Left forelimb (tissue), 1 donor: Measurements from ENCODE around the gene CYP2U1.
"Not testable (repeated sequence)": the region's sequence is repeated elsewhere in the genome, so short reads cannot be mapped to it uniquely, and the experiment has no call there.

Source experiments
- DNase-seq: peaks from one replicate; pipeline ENCODE4 v3.0.0-alpha.2; 2018; ENCODE audit warnings: low spot score

Gene CYP2U1

DNA sequence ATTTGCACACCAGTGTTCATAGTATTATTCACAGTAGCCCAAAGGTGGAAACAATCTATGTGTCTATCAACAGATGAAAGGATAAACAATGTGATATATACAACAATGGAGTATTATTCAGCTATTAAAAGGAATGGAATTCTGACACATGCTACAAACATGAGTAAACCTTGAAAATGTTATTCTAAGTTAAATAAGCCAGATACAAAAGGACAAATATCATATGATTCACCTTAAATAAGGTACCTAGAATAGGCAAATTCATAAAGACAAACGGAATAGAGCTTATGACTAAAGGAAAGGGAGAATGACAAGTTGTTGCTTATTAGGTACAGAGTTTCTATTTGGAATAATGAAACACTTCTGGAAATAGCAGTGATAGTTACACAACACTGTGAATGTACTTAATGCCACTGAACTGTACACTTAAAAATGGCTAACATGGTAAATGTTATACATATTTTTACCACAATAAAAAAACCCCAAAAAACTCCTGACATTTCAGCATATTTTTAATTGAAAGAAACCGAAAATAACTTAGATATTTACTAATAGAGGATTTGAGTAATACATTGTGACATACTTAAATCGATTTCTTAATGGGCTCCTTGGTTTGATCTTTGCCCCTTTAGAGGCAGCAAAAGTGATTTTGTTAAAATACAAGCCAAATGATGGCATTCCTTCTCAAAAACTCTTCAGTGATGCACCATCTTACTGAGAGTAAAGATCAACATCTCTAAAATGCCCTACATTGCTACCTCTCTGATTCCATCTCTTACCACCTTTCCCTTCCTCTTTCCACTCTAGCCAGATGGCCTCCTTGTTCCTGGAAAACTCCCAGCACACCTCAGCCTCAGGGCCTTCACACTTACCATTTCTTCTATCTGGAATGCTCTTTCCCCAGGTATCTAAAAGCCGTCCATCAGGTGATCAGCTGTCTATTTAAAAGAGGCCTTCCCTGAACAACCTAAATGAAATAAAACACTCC lies 8.6 kb upstream of the CYP2U1 start:
- DNase-seq, result no peak

DNA sequence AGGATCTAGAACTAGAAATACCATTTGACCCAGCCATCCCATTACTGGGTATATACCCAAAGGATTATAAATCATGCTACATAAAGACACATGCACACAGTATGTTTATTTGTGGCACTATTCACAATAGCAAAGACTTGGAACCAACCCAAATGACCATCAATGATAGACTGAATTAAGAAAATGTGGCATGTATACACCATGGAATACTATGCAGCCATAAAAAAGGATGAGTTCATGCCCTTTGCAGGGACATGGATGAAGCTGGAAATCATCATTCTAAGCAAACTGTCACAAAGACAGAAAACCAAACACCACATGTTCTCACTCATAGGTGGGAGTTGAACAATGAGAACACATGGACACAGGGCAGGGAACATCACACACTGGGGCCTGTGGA lies 5.6 kb upstream of the CYP2U1 start:
- not testable (repeated sequence) for DNase-seq

DNA sequence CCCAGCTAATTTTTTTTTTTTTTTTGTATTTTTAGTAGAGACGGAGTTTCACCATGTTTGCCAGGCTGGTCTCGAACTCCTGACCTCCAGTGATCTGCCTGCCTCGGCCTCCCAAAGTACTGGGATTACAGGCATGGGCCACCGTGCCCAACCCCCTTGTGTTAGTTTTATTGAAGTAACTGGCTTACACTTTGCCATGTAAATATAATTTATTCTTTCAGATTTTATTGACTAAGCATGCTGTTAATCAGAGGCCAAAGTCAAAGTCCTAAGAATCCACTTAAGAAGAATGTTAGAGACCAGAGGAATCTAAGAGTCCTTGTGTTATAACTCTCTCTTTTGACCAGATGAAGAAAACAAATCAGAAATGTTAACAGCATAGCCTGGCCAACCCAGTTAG lies 4.5 kb upstream of the CYP2U1 start:
- not testable (repeated sequence) for DNase-seq

DNA sequence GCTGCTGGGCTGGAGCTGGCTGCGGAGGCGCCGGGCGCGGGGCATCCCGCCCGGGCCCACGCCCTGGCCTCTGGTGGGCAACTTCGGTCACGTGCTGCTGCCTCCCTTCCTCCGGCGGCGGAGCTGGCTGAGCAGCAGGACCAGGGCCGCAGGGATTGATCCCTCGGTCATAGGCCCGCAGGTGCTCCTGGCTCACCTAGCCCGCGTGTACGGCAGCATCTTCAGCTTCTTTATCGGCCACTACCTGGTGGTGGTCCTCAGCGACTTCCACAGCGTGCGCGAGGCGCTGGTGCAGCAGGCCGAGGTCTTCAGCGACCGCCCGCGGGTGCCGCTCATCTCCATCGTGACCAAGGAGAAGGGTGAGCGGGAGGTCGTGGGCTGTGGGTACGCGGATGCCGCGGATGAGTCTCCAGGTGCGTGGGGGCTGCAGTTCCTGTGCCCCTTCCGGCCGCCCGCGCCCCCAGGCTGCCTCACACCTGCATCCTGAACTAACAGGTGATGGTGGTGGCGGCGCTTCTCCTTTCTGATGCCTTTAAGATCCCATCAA lies 499 bp downstream of the CYP2U1 start:
- DNase-seq, result no peak

DNA sequence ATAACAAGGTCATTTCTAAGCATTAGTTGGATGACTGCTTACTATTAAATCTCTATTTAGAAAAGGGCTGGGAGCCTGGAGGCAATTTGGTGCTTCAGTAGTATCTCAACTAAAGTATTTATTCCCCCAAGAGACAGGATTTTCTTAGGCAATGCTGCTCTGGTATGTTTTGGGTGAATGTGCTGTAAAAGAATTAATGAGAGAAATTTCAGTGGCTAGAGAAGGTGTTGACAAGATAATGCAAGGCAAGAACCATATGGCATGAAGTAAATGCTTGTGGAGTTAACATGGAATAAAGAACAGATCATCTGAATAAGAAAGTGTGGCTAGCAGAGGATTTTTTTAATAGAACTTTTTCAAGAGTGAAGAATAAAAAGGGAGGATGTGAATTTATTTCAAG lies 3.9 kb downstream of the CYP2U1 start:
- DNase-seq, result no peak

DNA sequence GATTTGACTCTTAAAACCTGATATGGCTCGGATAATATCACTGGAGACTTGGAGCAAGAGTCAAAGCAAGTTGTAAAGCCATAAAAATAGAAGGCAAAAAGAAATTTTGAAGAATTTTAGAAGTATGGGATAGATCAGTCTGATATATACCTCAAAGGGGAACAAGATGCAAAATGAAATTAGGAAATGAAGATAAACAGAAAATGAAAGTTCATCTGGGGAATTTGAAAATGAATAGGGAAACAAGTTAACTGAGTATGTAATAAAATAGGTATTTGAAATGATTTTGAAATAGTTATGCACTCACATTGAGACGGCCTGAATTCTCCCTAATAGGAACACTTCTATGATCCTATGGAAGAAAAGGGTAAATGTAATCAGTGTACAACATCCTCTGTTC lies 5.7 kb downstream of the CYP2U1 start:
- DNase-seq, result no peak

DNA sequence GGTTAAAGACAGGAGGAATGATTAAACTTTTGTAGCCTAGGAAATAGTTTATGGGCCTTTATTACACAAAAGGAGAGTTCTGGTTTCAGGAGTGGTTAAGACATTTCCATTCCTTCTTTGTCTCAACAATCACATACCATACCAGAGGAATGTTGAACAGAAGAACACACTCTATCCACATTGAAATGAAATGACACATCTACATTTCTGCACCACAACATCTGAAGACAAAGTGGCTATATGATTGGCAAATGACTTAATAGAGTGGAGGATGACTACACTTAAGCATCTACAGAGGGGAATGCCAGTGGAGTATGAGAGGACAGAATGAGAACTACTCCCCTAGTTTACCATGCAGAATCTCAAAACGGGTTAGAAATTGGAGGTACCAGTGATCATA lies 8.0 kb downstream of the CYP2U1 start:
- DNase-seq, result no peak

DNA sequence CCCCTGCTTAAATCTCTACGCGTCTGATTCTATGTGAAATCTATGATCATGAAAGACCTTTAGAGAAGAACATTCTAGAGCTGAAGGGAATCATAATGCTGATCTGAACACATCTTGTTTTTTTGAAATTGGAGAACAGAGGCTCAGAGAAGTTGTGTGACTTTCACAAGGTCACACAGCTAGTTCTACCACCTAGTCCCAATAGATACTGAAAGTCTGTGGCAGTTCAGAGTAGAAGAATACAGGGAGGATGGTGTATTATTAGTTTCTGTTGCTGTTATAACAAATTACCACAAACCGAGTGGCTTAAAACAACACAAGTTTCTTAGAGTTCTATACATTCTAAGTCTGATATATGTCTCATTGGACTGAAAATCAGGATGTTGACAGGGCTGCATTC lies 14.5 kb downstream of the CYP2U1 start:
- no peak for DNase-seq

DNA sequence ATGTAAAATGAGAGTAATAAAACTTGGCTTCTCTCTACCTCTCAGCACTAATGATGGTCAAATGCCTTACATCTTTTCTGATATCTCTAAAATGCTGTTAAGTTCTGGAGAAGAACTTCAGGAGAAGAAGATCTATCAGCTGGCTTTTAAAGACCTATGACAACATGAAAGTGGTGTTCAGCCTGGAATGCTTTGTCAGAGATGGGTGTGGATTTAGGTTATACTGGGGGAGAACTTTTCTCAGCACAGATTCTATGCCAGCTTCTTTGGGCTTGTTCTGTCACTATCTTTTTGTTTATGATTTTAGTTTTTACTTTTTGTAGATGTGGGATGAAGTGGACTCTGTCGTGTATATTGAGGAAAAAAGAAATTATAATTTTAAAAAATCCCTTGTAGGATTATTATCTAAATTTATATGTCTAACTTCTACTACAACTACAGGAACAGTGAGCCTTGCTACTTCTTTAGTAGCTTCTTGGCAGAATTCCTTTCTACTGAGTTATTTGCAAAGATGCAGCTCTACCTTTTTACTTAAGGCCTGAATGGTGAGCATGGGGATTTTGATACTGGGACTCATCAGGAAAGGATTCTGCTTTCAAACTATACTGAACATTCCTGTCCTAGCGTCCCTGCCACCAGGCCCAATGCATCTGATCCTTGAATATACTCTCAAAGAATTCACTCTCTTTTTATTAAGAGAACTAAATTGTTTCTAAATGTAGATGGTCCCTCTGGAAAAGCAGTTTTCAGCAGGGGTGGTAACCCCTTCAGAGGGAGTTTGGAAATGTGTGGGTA lies 19.6 kb downstream of the CYP2U1 start:
- no peak for DNase-seq

DNA sequence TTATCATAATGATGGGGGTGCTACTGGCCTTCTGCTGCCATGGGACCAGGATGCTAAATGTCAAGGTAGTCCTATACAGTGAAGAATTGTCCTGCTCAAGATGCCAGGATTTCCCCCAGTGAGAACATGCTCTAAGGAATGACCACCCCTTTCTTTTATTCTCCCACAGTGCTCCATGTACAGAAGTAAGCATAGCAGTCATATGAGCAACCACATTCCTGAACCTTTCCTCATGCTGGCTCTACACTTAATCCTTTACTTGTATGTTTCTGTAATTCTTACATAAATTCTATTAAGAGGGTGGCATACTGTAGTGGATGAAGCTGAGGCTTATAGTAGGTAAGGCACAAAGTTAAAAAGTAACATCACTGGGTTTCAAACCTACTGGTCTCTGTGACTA lies 20.2 kb downstream of the CYP2U1 start:
- no peak for DNase-seq

DNA sequence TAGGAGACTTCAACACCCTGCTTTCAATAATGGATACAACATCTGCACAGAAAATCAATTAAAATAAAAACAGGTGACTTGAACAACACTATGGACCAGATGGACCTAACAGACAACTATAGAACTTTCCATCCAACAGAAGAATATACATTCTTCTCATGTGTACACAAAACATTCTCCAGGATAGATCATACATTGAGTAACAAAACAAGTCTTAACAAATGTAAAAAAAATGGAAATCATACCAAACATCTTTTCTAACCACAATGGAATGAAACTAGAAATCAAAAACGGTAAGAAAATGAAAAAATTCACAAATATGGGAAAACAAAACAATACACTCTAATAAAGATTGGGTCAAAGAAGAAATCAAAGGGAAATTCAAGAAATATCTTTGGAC lies 24.7 kb downstream of the CYP2U1 start:
- no peak for DNase-seq

DNA sequence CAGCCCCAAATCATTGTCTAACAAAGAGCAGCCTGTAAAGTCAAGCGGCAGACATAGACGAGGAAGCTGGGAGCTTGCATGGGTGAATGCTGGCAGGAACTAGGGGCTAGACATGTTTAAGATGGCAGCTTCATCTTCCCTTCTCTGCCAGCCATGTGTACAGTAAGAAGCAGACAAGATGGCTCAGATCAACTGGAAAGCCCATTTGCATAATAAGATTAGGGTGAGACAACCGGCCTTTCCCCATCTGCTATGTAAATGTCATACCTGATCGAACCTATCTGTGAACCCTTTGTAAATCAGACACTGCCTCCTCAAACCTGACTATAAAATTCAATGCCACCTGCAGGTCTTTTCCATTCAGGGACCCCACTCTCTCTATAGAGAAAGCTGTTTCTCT lies 35.6 kb downstream of the CYP2U1 start:
- DNase-seq, result no peak

DNA sequence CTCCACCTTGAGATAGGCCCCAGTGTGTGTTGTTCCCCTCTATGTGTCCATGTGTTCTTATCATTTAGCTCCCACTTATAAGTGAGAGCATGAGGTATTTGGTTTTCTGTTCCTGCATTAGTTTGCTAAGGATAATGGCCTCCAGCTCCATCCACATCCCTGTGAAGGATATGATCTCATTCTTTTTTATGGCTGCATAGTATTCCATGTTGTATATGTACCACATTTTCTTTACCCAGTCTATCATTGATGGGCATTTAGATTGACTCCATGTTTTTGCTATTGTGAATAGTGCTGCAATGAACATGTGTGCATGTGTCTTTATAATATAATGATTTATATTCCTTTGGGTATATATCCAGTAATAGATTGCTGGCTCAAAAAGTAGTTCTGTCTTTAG lies 36.2 kb downstream of the CYP2U1 start:
- DNase-seq, result not testable (repeated sequence)

DNA sequence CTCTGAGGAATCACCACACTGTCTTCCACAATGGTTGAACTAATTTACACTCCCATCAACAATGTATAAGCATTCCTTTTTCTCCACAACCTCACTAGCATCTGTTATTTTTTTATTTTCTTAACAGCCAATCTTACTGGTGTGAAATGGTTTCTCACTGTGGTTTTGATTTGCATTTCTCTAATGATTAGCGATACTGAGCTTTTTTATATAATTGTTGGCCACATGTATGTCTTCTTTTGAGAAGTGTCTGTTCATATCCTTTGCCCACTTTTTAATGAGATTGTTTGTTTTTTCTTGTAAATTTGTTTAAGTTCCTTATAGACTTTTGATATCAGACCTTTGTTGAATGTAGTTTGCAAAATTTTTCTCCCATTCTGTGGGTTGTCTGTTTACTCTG lies 36.6 kb downstream of the CYP2U1 start:
- not testable (repeated sequence) for DNase-seq

DNA sequence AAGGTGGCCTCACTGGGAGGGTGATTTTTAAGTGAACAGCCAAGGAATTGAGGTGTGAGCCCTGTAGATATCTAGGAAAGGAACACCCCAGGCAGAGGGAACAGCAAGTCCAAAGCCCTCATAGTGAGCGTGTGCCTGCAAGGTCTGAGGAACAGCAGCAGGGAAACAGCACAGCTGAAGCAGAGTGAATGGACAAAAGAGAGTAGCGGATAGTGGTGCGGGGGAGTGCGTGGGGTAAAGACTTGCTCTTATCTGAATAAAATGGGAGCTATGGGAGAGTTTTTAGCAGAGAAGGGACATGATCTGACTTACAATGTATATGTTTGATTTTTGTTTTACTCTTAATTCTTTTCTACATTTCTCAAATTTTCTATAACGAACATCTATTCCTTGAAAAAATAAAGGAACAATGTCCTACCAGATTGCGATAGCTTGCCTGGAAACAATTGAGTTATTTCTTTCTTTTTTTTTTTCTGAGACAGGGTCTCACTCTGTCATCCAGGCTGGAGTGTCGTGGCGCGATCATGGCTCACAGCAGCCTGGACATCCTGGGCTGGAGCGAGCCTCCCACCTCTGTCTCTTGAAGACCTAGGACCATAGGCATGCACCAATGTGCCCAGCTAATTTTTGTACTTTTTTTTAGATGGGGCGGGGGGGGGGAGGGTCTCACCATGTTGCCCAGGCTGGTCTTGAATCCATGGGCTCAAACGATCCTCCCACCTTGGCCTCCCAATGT lies 38.9 kb downstream of the CYP2U1 start:
- DNase-seq, result no peak

DNA sequence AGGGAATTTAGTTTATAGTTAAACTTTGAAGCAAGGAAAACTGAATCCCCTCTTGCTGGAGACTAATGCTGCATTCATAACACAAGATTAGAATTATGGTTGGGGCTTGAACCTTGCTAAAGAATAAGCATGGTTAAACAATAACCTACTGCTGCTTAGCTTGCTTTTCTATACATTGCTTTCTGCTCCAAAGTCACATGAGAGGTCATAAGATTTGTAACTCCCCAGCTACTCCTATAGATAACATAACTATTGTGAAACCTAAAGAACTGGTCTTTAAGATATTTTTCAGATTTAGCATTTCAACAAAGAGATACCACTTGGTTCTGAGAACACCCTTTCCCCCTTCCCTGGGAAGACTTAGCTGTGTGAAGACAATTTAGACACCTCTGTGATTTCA lies 41.3 kb downstream of the CYP2U1 start:
- no peak for DNase-seq

DNA sequence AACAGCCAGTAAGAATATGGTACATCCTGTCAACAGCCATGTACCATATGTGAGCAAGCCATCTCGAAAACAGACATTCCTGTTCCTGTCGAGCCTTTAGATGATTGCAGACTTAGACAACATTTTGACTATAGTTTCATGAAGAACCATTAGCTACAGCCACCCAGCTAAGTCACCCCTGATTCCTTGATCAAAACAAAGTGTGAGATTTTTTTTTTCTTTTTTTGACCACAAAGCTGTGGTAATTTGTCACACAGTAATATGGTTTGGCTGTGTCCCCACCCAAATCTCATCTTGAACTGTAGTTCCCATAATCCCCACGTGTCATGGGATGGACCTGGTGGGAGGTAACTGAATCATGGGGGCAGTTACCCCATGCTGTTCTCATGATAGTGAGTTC lies 43.2 kb downstream of the CYP2U1 start:
- DNase-seq, result no peak

DNA sequence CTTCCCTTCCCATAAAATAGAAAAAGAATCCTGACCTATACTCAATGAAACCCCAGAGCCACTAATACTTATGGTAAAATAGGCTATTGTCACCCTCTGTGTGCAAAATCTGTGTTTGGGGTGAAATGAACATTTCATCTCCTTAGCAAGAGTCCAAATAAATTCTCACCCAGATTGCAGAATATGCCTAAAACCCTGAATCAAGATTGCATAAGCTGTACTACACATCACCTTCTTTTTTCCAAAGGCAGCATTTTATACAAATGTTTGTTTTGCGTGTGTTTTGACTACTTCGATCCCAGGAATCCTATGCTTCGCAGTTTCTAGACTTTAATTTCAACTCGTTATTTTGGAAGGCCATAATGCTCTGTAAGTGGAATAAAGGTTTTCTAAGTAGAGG lies 46.1 kb downstream of the CYP2U1 start:
- no peak for DNase-seq

DNA sequence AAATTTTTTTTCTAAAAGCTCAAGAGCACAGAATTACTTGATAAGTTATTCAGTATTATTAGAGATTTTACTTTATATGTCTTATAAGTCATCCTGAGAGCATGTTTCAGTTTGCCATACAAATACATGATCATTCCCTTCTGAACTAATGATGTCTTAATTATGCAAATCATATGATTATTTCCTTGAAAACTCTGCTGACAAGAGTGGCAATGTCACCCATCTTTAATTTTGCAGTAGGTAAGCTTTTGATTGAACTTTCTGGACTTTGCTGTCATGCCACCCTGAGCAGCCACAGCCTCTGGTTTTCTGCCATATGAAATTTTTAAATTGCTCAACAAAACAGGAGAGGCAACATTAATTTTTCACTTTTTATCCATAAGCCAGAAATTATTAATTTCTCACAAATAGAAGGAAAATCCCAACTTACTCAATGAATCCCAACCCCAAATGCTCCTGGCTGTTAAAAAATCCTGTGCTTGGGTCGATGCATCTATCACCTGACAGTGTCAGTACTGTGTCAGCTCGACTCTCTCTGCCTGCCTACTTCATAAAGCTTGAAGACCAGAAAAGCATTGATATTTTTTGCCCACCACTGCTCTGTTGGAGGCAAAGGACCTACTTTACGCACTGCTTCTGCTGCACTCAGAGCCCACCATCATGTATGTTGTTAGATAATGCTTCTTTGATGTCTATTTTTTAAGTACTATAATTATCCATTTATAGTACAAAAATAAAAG lies 46.8 kb downstream of the CYP2U1 start:
- DNase-seq, result no peak

DNA sequence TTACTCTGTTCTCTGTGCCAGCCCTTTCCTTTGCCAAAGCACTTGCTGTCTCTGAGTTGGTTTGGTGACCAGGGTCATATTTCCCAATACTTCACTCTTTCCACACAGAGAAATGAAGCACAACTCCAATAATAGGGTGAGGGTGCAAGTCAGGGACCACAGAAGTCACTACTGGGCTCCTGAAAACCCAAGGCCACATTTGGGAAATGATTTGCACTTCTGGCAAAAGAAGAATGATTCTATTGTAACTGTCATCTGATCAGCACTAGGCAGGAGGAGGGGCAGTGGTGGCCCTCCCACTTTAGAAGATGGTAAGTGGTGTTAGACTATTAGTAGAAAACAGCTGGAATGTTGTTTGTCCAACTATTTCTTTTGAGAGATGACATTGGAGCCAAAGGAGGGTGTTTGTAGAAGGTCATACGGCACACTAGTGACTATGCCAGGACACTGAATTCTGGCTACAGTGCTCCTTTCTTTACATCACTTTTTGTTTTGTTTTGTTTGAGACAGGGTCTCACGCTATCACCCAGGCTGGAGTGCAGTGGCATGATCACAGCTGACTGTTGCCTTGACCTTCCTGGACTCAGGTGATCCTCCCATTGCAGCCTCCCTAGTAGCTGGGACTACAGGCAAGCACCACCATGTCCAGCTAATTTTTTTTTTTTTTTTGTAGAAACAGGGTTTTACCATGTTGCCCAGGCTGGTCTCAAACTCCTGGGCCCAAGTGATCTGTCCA lies 47.5 kb downstream of the CYP2U1 start:
- DNase-seq, result no peak
